HPDE6-E6E7 (cell line): ENCODE measurements around the gene UPP1.
A peak's percentile ranks its signal among the peaks of the same experiment; 100 is the strongest.
"Not testable (repeated sequence)": the region's sequence is repeated elsewhere in the genome, so short reads cannot be mapped to it uniquely, and the experiment has no call there.

Source experiments
- DNase-seq: peaks from one replicate; pipeline ENCODE4 v3.0.0; 2011; ENCODE audit warnings: missing footprints; ENCODE audit errors: extremely low spot score

The UPP1 gene

GRCh38 chr7:48089046-48090003 is at the start of gene UPP1:
Gene UPP1, plus strand, starts transcription at chr7:48089265. Its CDS starts 5,519 bp downstream, at chr7:48094784.
- no peak for DNase-seq

DNA sequence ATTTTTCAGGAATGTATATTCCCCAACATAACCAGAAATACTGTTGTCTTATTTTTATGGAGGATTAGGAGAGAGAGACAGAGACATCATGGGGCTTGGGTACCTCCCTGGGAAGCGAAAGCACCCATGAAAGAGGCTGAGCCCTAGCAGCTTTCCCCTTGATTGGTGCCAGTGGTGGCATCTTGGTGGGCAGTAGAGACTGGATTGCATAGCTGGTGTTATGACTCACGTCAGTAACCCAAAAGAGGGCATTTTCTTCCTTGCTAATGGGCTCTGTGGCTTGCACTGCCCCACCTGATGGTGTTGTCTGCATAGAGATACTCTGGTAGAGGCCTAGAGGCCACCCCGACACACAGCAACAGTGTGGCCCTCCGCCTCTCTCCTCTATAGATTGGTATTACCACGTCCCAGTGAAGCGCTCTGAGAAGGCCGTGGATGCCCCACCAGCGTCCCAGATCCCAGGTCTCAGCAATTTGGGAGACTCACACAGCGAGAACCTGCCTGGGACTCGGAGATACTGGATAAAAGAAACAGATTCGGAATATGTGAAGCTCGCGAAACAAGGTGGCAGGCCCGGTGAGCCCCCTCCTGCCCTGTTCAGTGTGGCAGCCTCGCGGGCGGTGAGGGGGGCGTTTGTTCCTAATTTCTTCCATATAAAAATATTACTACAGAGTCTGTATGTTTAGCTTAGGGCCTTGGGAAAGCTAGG is 48.0 kb upstream of the UPP1 start:
- DNase-seq: no peak

DNA sequence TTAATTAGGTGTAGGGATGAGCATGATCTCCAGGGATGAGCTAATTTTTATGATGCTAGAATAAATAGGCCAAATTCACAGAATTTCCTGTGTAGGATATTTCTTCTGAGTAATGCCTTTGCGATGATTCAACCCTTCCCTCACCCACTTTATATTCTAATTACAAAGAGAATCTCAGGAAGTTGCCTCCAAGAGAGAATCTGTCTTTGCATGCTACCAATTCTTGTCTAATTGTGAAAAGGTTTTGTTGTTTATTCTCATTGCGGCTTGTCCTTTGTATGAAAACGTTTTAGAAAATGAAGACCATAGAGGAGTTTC is 47.5 kb upstream of the UPP1 start:
- DNase-seq: no peak

- DNase-seq: no peak
Measured at GRCh38 chr7:48042216-48042615, 46.8 kb upstream of the UPP1 start.

DNA sequence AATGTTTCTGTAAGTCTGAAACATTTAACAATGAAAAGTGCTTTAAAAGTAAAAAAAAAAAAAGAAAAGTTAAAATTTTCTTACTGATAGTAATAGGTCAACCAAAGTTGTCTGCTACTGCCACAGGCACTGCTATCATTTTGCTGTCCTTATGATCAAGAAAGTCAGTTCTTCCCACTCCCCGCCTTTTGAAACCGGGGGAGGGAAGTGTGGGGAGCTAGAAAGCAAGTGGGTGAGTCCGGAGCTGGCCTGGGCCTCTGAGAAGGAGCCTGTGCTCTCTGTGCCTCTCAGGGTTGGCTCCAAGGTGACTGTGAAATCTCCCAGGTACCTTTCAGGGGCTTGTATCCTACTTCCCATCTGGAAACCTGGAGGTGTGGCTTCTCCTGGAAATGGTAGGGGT is 46.4 kb upstream of the UPP1 start:
- DNase-seq: no peak

DNA sequence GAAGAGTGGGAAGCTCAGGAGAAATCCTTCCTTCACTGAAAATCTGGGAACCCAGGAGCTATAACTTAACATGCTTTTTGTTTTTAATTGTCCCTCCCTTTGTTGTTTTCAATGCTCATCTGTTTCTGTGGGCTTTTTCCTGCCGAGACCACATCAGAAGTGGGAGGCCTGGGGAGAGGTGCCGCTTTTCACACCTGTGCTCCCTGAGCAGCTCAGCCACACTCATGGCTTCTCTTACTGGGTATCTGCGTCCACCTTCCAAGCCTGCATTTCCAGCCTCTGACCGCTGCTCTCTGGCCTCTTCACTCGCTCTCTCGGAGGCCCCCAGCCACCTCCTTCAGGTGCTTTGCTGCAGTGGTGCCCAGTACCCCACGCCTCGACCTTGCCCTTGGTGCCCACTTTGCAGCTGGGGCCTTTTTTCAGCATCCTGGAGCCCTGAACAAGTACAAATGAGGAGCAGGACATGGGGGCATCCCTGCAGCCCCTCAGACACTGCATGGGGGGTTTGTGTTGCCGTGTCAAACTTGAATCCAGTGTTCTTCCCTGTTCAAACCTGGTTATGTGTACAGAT is 43.8 kb upstream of the UPP1 start:
- DNase-seq: no peak

GRCh38 chr7:48046458-48046857 is 42.6 kb upstream of the UPP1 start:
- DNase-seq: no peak

DNA sequence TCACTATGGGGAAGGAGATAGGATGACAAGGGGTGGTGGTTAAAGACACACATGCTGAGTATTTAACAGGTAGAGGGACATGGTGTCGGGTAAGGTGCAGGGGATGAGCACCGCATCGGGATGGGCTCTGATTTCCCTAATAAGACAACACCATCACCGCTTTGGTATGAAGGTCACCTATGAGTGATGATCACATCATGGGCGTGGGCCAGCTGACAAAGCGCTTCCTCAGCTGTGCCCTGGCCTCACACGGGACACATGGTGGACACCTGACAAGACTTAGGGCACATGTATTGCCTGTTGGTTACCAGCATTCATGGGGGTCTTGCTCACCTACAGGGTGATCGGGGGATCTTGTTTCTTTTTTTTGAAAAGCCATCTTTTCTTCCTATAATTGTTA is 41.0 kb upstream of the UPP1 start:
- DNase-seq: peak; percentile 50

DNA sequence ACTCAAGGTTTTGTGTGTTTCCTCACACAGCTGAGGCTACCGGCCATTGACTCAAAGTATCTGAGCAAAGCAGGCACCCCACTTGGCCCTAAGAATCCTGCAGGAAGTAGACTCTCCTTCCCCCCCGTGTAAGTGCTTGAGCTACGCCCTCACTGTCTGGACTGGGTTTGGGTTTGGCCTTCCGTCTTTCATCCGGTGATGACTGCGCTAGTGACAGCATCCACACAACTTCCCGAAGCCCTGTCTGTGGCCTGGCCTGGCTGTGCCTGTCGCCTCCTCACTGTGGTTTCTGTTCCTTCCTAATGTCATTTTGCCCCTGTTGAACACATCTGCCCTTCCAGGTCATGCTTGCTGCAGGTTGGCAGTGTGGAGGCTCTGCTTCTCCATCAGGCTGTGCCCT is 39.2 kb upstream of the UPP1 start:
- no peak for DNase-seq

- no peak for DNase-seq
Measured at GRCh38 chr7:48052748-48053147, 36.3 kb upstream of the UPP1 start.

DNA sequence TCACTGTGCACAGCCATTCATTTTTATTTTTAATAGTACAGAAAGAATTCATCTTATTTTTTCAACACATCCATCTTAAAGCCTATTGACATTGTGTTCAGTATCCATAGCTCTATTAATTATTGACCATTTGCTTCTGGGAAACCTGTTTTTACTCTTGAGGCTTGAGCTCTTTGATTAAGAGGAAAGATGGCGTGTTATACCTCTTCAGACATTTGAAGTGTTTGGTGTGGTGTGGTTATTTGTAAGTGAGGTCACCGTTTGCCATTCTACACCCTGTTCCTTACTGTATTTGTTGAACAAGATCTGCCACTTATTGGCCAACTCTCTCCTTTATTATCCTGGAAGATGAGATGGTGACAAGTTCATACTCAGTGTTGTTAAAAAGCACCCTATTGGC is 35.3 kb upstream of the UPP1 start:
- no peak for DNase-seq

GRCh38 chr7:48058990-48059389 is 30.1 kb upstream of the UPP1 start:
- DNase-seq: no peak

DNA sequence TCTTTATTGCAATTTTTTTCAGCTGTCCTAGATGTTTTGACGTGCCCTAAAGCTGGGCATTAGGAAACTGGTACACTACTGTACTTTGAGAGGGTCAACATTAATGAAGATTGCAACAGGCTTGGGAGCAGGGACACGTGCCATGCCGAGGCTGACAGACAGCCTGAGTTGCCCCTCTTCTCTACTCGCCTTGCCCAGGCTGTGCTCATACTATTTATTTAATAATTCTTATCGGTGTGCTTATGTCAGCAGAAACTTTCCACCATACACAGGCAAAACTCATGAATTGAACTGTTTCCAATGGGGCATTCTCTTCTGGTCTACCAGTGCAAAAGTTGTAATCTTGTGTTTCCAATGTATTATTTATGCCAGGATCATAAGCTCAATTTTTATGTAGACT is 29.4 kb upstream of the UPP1 start:
- DNase-seq: no peak

DNA sequence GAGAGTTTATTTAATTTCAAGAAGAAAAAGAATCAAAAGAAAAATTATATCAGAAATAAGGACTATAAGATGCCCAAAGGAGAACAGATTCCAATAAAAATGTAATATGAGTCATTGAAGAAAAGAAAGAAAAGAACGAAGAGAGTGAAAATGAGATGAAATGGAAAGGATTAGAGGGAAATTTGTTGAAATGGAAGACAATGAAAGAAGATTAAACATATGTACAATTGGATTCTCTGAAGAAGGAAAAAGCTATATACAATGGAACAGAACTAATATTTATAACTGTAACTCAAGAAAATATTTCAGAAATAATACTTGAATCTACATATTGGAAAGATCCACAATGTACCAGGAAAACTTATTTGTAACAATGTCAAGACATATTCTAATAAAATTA is 25.1 kb upstream of the UPP1 start:
- DNase-seq: no peak

DNA sequence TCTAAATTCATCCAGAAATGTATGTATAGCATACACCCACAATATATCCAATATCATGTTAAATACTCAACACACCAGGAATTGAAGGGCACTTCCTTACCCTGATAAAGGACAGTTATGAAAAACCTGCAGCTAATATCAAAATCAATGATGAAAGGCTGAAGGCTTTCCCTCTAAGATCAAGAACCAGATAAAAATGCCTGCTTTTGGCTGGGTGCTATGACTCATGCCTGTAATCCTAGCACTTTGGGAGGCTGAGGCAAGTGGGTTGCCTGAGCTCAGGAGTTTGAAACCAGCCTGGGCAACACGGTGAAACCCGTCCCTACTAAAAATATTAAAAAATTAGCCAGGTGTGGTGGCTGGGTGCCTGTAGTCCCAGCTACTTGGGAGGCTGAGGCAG is 21.6 kb upstream of the UPP1 start:
- no peak for DNase-seq

GRCh38 chr7:48074204-48074654 is 14.8 kb upstream of the UPP1 start:
- no peak for DNase-seq

- no peak for DNase-seq
Measured at GRCh38 chr7:48077423-48077822, 11.6 kb upstream of the UPP1 start.

- no peak for DNase-seq
Measured at GRCh38 chr7:48078470-48078869, 10.6 kb upstream of the UPP1 start.

DNA sequence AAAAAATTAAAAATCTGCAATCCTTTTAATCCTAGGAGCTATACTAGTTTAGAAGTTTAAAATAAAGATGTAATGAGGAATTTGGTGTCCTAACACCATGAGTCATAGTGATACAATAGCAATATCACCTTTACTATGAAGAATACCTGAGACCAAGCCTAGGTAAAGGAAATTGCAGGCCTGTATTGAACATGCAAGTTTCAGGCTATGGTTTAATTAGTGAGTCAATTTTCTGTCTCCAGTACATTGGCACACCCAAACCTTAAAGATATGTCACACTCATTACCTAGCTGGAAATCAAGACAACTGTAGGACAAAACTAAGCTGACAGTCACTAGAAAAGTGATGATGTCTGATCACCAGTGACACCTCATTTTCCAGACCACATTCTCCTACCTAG is 6.7 kb upstream of the UPP1 start:
- DNase-seq: not testable (repeated sequence)

GRCh38 chr7:48083114-48083830 is 5.8 kb upstream of the UPP1 start:
- no peak for DNase-seq

DNA sequence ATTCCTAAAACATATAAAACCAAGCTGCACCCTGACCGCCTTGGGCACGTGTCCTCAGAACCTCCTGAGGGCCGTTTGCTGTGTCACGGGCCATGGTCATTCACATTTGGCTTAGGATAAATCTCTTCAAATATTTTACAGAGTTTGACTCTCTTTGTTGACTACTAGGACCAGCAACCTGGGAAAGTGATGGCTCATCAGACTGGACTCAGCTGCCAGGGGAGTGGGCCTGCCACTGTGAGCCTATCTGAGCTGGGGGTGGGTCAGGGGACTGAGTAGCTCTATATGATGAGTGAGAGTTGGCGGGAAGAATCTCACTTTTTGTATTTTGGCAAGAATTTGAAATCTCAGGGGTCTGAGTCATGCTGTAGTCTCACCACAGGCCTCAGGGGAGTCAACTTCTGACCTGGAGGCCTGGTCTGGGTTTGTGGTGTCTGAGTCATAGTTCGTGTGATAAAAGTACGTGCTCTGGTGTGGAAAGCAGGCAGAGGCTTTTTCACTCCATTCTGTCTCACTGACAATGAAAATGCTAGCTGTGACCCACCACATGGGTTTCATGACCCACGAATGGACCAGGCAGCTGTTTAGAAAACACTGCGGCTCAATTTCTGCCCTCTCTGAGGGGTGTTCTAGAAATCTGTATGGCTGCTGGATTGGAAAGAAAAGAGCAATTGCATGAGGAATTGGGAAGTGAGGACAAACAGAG is 4.2 kb upstream of the UPP1 start:
- DNase-seq: peak; percentile 79

- no peak for DNase-seq
Measured at GRCh38 chr7:48085433-48085791, 3.7 kb upstream of the UPP1 start.
